GM13977 (cell line): ENCODE data around the gene RMI1.
"Not testable (repeated sequence)": the region's sequence is repeated elsewhere in the genome, so short reads cannot be mapped to it uniquely, and the experiment has no call there.

Experiments used
- DNase-seq: peaks from one replicate; pipeline ENCODE4 v3.0.0; 2012; ENCODE audit warnings: low spot score
- CTCF ChIP-seq: IDR thresholded peaks from 2 replicates; pipeline ENCODE4 v1.5.1; 2012; ENCODE audit warnings: mild to moderate bottlenecking, control low read depth; ENCODE audit not compliant: insufficient read depth; ENCODE audit errors: extremely low read depth, missing control alignments
- in situ Hi-C: fragments of 300-500 bp; cut with MboI; formaldehyde crosslinking; loops from one replicate; pipeline ENCODE4 v1.12.0; 2022; ENCODE audit warnings: low sequenced_read_pairs, low pct_unique_long_range_greater_than_20kb, mixed read lengths, inconsistent platforms; ENCODE audit not compliant: unreplicated experiment

Gene RMI1

GRCh38 chr9:83935276-83935935 lies 45.2 kb upstream of the RMI1 start:
- no peak for DNase-seq
- in situ Hi-C loops = loop anchor here (10.0 to 25.0 kb wide), 2 partner anchors 227 to 379 kb away; no protein-coding TSS in a partner anchor
- no peak for TF ChIP-seq CTCF

GRCh38 chr9:83936523-83936922 lies 44.1 kb upstream of the RMI1 start:
- TF ChIP-seq CTCF = no peak
- no peak for DNase-seq
- in situ Hi-C loops = loop anchor here (10.0 to 25.0 kb wide), 2 partner anchors 226 to 378 kb away; no protein-coding TSS in a partner anchor

GRCh38 chr9:83937861-83938455 lies 42.6 kb upstream of the RMI1 start:
- TF ChIP-seq CTCF = peak; percentile 60
- in situ Hi-C loops = loop anchor here (10.0 to 25.0 kb wide), 2 partner anchors 224 to 377 kb away; no protein-coding TSS in a partner anchor
- peak; percentile 64 for DNase-seq

- no peak for DNase-seq
- in situ Hi-C loops = loop anchor here (25.0 kb wide), 1 partner anchor 222 kb away; no protein-coding TSS in a partner anchor
- TF ChIP-seq CTCF = no peak
These were observed 39.9 kb upstream of the RMI1 start for GRCh38 chr9:83940590-83941303.

- not testable (repeated sequence) for DNase-seq
- in situ Hi-C loops = loop anchor here (25.0 kb wide), 1 partner anchor 214 kb away; no protein-coding TSS in a partner anchor
These were observed 32.5 kb upstream of the RMI1 start for GRCh38 chr9:83948096-83948495.

GRCh38 chr9:83956086-83956435 lies 24.5 kb upstream of the RMI1 start:
- TF ChIP-seq CTCF = no peak
- in situ Hi-C loops = no loop called here
- DNase-seq = peak; percentile 33
